ENCODE results near the gene PHAF1. TPM values are rescaled to one million over a fixed set of nuclear protein-coding genes. Genes with fewer than 3 reads are reported as not detected.

The PHAF1 gene
- total and polyA plus RNA-seq, 2 of the 13 experiments (the other 11 are each of a cell fraction or from before 2014, with no cell fraction given): 48.3 to 174 TPM

- TF ChIP-seq, protein P1, sequence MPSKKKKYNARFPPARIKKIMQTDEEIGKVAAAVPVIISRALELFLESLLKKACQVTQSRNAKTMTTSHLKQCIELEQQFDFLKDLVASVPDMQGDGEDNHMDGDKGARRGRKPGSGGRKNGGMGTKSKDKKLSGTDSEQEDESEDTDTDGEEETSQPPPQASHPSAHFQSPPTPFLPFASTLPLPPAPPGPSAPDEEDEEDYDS (CRISPR knock-in tag; IDR thresholded peaks at IDR 0.05): peak; percentile 91; the same call in 1 of the 2 replicates
- TF ChIP-seq ZNF766 (CRISPR knock-in tag; IDR thresholded peaks at IDR 0.05; ENCODE audit: borderline replicate concordance) (peak; percentile 55; the same call in 1 of the 2 replicates), ZNF256 (CRISPR knock-in tag; conservative IDR thresholded peaks at IDR 0.05) (peak; percentile 73; the same call in 1 of the 2 replicates), ZBTB8A (CRISPR knock-in tag; IDR thresholded peaks at IDR 0.05; ENCODE audit: borderline replicate concordance, low read depth) (no peak), ZSCAN31 (CRISPR knock-in tag; IDR thresholded peaks at IDR 0.05; ENCODE audit: low read depth) (peak; percentile 70; the same call in 1 of the 2 replicates), ZFP62 (CRISPR knock-in tag; IDR thresholded peaks at IDR 0.05) (no peak), ZNF17 (CRISPR knock-in tag; IDR thresholded peaks at IDR 0.05) (no peak), NCOA2 (CRISPR knock-in tag; IDR thresholded peaks at IDR 0.05) (peak; percentile 66), CEBPB (IDR thresholded peaks at IDR 0.05; ENCODE audit: borderline replicate concordance, low read depth, low read length) (no peak), ZNF282 (IDR thresholded peaks at IDR 0.05; ENCODE audit: partially characterized antibody) (no peak), NFYC (CRISPR knock-in tag; IDR thresholded peaks at IDR 0.05) (no peak), RFX3 (CRISPR knock-in tag; IDR thresholded peaks at IDR 0.05) (peak; percentile 43; the same call in 1 of the 2 replicates), KDM6A (CRISPR knock-in tag; IDR thresholded peaks at IDR 0.05; ENCODE audit: low read depth) (peak; percentile 59), XRCC5 (optimal IDR thresholded peaks at IDR 0.05; ENCODE audit: low read length) (peak; percentile 26), ZNF543 (CRISPR knock-in tag; IDR thresholded peaks at IDR 0.05) (no peak), ZNF44 (CRISPR knock-in tag; IDR thresholded peaks at IDR 0.05) (no peak; the same call in none of the 2 replicates), ZNF18 (CRISPR knock-in tag; IDR thresholded peaks at IDR 0.05; ENCODE audit: insufficient replicate concordance) (no peak), USF2 (IDR thresholded peaks at IDR 0.05; ENCODE audit: low read depth, low read length) (0 out of 2 replicates have a peak, but pooled peaks have one; percentile 14), USF2 (CRISPR knock-in tag; IDR thresholded peaks at IDR 0.05; ENCODE audit: borderline replicate concordance) (no peak; the same call in 1 of the 2 replicates), SMARCC2 (IDR thresholded peaks at IDR 0.05) (no peak), ZFP36 (IDR thresholded peaks at IDR 0.05; ENCODE audit: borderline replicate concordance, low read depth, low read length, partially characterized antibody) (no peak), NBN (conservative IDR thresholded peaks at IDR 0.05) (no peak), PRPF4 (IDR thresholded peaks at IDR 0.05; ENCODE audit: low read depth, low read length, poor library complexity, severe bottlenecking) (no peak), ZNF430 (CRISPR knock-in tag; IDR thresholded peaks at IDR 0.05) (no peak)
- TF ChIP-seq, protein P2, sequence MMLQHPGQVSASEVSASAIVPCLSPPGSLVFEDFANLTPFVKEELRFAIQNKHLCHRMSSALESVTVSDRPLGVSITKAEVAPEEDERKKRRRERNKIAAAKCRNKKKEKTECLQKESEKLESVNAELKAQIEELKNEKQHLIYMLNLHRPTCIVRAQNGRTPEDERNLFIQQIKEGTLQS (CRISPR knock-in tag; IDR thresholded peaks at IDR 0.05): 0 out of 2 replicates have a peak, but pooled peaks have one; percentile 43
- TF ChIP-seq, protein P3, sequence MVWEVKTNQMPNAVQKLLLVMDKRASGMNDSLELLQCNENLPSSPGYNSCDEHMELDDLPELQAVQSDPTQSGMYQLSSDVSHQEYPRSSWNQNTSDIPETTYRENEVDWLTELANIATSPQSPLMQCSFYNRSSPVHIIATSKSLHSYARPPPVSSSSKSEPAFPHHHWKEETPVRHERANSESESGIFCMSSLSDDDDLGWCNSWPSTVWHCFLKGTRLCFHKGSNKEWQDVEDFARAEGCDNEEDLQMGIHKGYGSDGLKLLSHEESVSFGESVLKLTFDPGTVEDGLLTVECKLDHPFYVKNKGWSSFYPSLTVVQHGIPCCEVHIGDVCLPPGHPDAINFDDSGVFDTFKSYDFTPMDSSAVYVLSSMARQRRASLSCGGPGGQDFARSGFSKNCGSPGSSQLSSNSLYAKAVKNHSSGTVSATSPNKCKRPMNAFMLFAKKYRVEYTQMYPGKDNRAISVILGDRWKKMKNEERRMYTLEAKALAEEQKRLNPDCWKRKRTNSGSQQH (CRISPR knock-in tag; IDR thresholded peaks at IDR 0.05; ENCODE audit: low read depth): peak; percentile 60; the same call in 1 of the 2 replicates
Measured at GRCh38 chr16:67109407-67110135, at the start of gene PHAF1 (continued).

All from HepG2 (cell line).